KG1 (cell line): ENCODE data around the gene GARRE1.
"Not testable (repeated sequence)": the region's sequence is repeated elsewhere in the genome, so short reads cannot be mapped to it uniquely, and the experiment has no call there.

Experiments
- DNase-seq: peaks from one replicate; lab custom pipeline; 2025; lab: John Stamatoyannopoulos, UW

The GARRE1 gene

DNA sequence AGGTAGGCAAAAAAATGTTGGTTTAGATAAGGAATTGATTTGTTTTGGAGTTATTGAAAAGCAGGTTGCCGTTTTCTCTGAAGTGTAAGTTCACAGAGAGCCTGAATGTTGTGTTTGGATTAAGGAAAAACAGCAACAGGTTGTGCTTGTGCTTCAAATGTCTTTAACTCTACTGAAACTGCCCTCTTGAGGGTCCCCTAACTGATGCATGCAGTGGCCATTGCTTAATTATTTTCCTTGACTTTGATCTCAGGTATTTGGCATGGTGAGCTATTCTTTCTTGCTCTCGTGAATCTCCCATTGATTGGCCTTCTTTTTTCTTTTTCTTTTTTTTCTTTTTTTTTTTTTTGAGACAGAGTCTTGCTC lies 3.2 kb downstream of the GARRE1 start:
- no peak for DNase-seq

GRCh38 chr19:34259367-34260095 lies 5.2 kb downstream of the GARRE1 start:
- no peak for DNase-seq

DNA sequence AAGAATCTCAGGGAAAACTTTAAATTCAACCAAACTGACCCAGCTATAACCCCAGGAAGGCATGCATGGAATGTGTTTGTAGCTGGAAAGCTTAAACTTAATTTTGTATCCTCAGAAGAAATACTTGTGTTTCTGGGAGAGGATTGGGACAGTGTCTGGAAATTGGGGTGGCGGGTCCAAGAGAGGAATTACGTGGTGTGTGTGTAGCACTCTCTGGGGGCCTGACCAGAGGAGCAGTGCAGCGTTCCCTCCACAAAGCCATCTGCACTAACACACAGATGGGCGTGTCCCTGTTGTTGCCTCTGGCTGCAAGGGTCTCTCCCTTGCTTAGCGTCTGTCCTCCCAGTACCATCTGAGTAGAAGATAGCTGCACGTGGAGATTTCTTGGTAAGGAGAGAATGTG lies 6.4 kb downstream of the GARRE1 start:
- no peak for DNase-seq

GRCh38 chr19:34261334-34262109 lies 7.2 kb downstream of the GARRE1 start:
- no peak for DNase-seq

DNA sequence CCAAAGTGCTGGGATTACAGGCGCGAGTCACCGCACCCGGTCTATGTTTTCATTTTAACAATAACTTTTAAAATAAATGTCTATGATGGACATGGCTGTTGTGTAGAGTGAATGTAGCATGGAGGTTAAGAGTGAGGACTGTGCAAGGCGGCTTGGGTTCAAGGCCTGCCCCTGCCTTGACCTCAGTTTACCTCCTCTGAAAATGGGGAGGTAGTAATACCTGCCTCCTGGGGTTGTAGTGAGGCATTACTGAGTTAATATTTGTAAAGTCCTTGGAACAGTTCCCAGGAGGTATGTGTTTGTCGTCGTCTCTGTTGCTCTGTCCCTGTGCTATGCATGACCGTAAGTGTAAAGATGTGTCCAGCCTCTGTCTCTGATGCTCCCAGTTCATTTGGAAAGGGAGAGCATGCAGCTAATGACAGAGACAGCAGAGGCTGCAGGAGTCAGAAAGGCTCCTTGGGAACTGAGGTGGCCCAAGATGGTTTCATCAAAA lies 9.4 kb downstream of the GARRE1 start:
- DNase-seq, result no peak

- no peak for DNase-seq
These were observed 10.9 kb downstream of the GARRE1 start for GRCh38 chr19:34265221-34265650.

DNA sequence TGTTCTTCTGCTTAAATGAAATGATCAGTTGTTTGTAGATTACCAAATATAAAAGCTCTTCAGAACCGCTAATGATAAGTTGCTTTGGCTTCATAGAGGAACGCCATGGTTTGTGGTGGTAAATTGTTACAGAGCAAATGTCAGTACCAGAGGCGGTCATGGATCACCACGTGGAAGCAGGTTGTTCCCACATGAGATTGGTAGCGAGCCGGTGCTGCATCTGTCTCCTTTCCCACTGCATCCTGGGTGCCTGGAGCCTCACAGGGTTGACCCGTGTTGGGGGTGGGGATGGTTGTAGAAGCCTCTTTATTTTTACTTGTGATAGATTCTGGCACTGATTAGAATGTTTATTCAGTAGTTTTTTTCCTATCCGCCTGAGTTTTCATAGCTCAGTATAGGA lies 14.7 kb downstream of the GARRE1 start:
- DNase-seq, result no peak

GRCh38 chr19:34269489-34269888 lies 15.1 kb downstream of the GARRE1 start:
- no peak for DNase-seq

DNA sequence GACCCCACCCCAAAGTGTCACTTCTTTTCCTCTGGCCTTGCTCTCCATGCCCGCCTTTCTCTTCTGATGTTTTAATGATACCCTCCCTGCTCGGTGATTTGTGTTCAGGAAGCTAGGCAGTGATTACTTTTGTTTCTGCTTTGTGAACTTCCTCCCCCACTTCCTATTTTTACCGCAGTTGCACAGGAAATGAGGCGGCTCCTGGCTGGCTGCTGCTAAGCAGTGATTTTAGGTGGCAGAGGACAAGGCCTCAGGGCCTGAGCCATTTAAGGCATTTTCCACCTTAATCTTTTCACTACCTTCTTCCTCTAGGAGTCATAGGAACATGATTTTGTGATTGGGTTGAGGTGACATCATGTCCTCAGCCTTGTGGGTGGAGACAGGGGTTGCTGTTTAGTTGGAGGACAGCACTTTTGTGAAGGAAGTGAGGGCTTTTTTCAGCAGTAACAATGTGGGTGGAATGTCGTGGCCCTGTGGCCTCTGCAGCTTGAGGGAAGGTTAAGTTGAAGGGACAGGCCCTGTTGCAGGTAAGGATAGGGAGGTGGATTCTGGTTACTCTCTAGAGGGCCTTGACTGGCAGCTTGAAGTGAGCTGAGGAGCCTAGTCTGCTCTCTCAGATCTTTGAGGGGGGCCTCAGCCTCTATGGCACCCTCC lies 15.7 kb downstream of the GARRE1 start:
- peak; percentile 10 for DNase-seq

DNA sequence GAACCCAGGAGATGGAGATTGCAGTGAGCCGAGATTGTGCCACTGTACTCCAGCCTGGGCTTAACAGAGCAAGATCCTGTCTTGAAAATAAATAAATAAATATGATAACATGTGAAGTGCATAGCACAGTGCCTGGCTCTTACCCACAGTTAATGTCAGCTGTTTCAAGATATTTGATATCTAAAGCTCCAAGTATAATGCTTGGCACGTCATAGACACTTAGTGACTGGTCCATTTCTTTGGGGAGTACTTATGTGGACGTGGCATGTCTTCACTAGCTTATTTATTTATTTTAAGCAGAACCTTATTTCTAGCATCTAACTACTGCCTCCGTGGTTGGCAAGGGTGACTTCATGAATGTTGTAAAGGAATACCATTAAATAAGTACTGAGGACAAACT lies 18.8 kb downstream of the GARRE1 start:
- no peak for DNase-seq

GRCh38 chr19:34274284-34274826 lies 20.0 kb downstream of the GARRE1 start:
- DNase-seq, result no peak

DNA sequence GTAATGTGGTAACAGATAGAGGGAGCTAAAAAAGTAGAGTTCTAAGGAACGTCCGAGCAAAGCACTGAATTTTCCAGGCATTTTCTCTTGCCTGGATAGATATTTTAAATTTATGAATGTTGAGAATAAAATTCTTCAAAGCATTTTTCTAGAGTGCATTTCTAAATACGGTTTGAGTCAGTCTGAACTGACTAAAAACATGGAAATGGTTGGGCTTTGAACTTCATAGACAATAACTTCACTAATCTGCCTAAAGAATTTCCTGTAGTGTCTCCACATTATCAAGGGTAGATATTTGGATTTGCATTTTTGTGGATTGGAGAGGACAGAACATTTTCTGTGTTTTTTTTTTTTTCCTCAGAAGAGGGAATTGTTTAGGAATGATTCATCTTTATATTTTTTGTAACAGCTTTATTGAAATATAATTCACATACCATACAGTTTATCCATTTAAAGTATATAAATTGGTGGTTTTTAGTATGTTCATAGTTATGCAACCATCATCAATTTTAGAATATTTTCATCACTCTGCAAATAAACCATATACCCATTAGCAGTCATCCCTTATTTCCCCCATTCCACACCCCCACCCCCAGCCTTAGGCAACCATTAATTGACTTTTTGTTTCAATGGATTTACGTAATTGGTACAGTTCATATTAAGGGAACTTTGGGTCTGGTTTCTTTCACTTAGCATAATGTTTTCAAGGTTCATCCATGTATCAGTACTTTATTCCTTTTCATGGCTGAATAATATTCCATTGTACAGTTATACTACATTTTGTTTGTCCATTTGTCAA lies 20.7 kb downstream of the GARRE1 start:
- no peak for DNase-seq

GRCh38 chr19:34275705-34276104 lies 21.4 kb downstream of the GARRE1 start:
- no peak for DNase-seq

GRCh38 chr19:34276614-34277013 lies 22.3 kb downstream of the GARRE1 start:
- no peak for DNase-seq

GRCh38 chr19:34277244-34277643 lies 22.9 kb downstream of the GARRE1 start:
- DNase-seq, result no peak

GRCh38 chr19:34278783-34279182 lies 24.4 kb downstream of the GARRE1 start:
- no peak for DNase-seq

GRCh38 chr19:34281444-34281843 lies 27.1 kb downstream of the GARRE1 start:
- not testable (repeated sequence) for DNase-seq

DNA sequence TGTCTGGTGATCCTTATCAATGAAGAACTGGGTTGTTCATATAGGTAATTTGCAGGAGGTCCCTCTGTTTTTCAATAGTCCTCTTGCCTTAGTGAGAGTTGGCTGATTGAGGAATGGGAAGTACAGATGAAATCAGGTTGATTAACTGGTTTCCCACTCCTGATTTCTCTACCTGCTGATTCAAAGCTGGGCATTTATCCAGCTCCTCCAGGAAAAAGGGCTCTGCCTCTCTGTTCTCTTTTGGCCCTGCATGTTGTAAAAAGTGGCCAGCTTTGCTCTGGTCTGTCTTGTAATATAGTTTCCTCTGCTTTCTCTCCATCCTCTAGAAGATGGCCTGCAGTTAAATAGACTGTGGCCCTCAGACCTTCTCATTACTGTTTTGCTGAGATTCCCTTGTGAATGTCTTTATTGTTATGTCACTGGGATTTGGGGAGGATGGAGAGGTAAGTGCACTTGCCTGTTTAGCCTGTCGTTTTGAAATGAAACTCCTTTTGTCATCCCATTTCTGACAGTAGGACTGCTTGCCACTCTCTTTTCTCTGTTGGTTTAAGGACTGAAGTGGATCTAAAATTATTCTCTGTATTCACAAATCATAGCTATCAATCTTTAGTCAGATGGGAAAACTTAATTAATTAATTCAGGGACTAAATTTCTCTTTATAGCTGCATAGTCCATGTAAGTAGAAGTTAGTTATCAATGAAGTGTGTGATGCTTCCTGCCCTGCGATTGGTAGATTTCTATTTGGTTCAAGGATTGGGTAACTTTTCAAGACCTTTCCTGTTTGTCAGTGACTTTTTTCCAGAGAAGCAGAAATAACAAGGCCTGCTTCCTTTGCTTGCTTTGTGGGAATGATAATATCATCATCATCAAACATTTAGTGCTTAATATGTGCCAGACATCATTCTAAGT lies 28.5 kb downstream of the GARRE1 start:
- no peak for DNase-seq

DNA sequence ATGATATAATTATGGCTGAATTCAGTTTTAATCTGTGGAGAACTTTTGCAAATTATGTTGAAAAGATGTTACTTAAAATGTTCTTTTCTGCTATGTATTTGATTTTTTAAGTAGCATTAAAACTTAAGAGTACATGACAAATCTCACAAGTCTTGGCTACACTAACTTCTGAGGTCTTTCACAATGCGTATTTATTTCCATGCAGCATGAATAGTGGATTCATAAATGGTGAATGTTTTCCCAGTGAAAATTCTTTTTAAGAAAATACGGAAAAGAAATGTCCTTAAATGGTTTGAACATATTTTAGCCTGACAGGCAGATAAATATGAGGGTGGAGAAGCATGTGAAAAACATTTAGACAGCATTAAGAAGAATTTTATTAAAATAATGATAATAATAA lies 30.2 kb downstream of the GARRE1 start:
- DNase-seq, result no peak

DNA sequence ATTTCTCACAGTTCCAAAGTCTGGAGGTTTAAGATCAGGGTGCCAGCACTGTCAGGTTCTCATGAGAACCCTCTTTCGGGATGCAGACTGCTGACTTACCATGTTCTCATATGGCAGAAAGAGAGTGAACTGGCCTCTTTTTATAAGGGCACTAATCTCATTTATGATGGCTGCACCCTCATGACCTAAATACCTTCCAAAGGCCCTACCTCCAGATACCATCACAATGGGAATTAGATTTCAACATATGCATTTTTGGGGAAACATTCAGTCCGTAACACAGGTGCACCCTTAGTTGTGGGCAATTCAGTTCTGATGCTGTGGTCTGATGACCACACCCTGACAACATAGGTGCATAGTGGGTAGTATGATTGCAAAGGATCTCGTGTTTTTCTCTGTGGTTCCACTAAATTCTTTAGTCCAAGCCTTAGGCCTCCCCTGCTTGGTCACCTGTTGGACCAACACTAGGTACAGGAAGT lies 33.3 kb downstream of the GARRE1 start:
- no peak for DNase-seq

DNA sequence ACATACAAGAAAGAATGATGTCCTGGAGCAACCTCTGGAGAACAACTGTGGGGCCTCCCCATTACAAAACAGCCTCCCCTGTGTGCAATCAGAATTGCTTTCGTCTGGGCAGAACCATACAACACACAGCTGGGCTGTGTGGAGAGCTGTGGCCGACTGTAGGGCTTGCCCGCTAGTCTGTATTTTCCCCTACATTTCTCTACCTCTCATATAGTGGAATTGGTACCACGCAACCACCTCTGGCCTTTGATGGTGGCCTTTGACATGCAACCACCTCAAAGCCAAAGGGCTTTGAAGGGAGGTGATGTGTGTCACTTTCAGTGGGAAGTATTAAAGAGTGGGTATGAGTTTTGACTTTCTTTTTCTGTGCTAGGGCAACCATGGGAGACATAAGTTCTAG lies 34.0 kb downstream of the GARRE1 start:
- no peak for DNase-seq
